AG10803 (cell line): ENCODE results near the gene UBB.
A peak's percentile ranks its signal among the peaks of the same experiment; 100 is the strongest.

ENCODE experiments used
- DNase-seq: peaks from one replicate; pipeline ENCODE4 v3.0.0; 2010; ENCODE audit warnings: low read depth
- H3K4me3 ChIP-seq: 2 replicates; pipeline ENCODE4 v1.5.1; 2011; ENCODE audit warnings: mild to moderate bottlenecking, low read length, control low read depth
- TF ChIP-seq, protein P1 (sequence below): conservative IDR thresholded peaks from 2 replicates; pipeline ENCODE4 v1.5.1; 2011; ENCODE audit warnings: mild to moderate bottlenecking, low read length, control low read depth, inconsistent platforms

UBB gene

DNA sequence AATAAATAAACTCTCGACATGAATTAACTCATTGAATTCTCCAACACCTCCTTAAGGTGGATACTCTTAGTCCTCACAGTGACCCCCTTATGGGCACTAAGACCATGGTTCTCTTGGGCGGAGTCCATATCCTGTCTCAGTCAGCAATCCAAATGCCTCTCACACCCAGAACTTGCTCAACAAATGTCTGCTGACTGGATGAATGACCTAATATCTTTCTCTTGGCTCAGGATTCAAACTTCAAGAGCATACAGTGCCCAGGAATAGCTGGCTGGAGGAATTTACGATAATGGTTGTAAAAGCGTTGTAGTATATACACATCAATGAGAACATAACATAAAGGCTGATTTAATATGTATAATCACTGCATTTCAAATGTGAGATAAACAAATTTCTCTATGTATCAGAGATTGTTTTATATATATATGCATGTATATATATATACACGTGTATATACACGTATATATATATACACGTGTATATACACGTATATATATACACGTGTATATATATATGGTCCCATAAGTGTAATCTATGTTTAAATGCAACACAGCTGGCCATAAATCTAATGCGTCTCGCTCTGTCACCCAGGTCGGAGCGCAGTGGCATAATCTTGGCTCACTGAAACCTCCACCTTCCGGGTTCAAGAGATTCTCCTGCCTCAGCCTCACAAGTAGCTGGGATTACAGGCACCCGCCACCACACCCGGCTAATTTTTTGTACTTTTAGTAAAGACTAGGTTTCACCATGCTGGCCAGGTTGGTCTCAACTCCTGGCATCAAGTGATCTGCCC lies 6.5 kb upstream of the UBB start:
- no peak overlapping the region for H3K4me3 ChIP-seq
- peak; percentile 79 for DNase-seq
- TF ChIP-seq, protein P1, sequence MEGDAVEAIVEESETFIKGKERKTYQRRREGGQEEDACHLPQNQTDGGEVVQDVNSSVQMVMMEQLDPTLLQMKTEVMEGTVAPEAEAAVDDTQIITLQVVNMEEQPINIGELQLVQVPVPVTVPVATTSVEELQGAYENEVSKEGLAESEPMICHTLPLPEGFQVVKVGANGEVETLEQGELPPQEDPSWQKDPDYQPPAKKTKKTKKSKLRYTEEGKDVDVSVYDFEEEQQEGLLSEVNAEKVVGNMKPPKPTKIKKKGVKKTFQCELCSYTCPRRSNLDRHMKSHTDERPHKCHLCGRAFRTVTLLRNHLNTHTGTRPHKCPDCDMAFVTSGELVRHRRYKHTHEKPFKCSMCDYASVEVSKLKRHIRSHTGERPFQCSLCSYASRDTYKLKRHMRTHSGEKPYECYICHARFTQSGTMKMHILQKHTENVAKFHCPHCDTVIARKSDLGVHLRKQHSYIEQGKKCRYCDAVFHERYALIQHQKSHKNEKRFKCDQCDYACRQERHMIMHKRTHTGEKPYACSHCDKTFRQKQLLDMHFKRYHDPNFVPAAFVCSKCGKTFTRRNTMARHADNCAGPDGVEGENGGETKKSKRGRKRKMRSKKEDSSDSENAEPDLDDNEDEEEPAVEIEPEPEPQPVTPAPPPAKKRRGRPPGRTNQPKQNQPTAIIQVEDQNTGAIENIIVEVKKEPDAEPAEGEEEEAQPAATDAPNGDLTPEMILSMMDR: no peak

DNA sequence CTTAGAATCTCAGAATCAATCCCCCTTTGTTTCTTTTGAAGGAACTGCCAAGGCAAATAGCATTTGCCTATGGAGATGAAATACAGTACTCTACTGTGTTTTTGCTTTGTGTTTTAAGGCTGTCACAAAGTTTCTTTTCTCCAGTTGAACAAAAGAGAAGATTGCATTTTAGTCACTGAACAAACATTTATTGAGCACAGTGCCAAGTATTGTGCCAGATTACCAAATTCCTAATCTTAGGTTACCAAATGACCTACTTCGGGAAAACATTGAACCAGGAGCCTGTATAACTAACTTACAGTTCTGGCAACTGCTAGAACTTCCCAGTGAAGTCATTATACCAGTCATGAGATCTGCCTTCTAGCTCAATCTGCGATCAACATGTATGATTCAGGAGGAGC lies 3.0 kb upstream of the UBB start:
- TF ChIP-seq, protein P1: no peak

DNA sequence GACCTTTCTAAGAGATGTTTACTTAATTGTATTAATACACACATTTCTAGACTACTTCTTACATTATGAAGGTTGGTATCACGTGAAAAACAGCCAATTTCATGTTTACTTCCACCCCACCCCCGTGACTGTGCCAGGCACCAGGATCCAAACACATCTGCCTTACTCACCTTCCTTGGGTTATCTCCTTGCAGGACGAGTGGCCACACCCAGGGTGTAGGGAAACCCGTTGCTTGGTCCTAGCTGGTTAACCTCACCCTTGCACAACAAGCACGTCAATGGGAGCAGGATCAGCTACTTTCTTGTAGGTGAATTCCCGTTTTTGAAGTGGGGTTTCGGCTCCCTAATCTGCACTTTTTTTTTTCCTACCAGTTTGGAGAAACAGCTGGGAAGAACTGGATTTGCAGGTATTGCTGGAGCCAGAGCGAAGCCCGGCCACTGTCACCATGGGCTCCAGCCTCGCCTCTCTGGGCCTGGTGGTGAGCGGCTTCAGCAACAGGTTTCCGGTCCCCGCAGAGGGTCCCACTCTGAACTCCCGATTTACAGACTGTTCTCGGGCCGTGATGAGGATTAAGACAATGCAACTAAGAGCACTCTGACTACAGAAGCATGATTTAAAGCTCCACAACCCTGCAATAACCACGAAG lies 2.1 kb upstream of the UBB start:
- H3K4me3 ChIP-seq: no peak overlapping the region
- TF ChIP-seq, protein P1: no peak
- DNase-seq: no peak

More for the DNA sequence above, 3.0 kb upstream of the UBB start:
- H3K4me3 ChIP-seq: no peak overlapping the region
- peak; percentile 82 for DNase-seq

GRCh38 chr17:16379654-16380053 lies 1.2 kb upstream of the UBB start:
- no peak for DNase-seq
- no peak overlapping the region for H3K4me3 ChIP-seq
- TF ChIP-seq, protein P1: no peak

- DNase-seq: peak; percentile 34
- H3K4me3 ChIP-seq: peak overlapping the region; percentile 87
- TF ChIP-seq, protein P1: no peak
Measured at GRCh38 chr17:16381496-16381820, 567 bp downstream of the UBB start.

DNA sequence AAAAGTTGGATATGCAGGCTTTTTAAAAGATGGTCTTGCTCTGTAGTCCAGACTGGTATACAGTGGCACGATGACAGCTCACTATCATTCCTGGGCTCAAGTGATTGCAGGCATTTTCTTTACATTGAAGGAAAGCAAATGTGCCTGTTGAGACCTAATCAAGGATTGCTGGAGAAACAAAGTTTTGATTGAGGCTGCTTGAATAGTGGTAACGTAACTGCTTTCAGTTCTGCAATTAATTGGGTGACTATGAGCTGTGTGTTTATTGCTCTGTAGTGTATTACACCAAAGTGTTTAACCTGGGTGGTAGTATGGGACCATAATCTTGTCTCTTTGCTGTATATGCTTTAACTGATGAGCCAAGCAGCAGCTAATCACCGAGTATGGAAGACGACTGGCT lies 2.3 kb downstream of the UBB start:
- DNase-seq: no peak
- no peak overlapping the region for H3K4me3 ChIP-seq
- TF ChIP-seq, protein P1: no peak

- TF ChIP-seq, protein P1: no peak
- no peak for DNase-seq
- H3K4me3 ChIP-seq: no peak overlapping the region
Measured at GRCh38 chr17:16383772-16384287, 2.9 kb downstream of the UBB start.
